ENCODE results near the gene GNA14.
A peak's percentile ranks its signal among the peaks of the same experiment; 100 is the strongest.
"Not testable (repeated sequence)": the region's sequence is repeated elsewhere in the genome, so short reads cannot be mapped to it uniquely, and the experiment has no call there.

Gene GNA14

GRCh38 chr9:77486463-77486862 is 161.7 kb downstream of the GNA14 start:
- no peak for DNase-seq

GRCh38 chr9:77475641-77476473 is 172.3 kb downstream of the GNA14 start:
- DNase-seq = peak; percentile 73

- DNase-seq = no peak
These were observed 173.2 kb downstream of the GNA14 start for GRCh38 chr9:77474936-77475335.

GRCh38 chr9:77472646-77473045 is 175.5 kb downstream of the GNA14 start:
- DNase-seq = no peak

GRCh38 chr9:77471572-77471971 is 176.6 kb downstream of the GNA14 start:
- DNase-seq = no peak

- peak; percentile 96 for DNase-seq
These were observed 178.4 kb downstream of the GNA14 start for GRCh38 chr9:77469515-77470231.

GRCh38 chr9:77464661-77465060 is 183.5 kb downstream of the GNA14 start:
- DNase-seq = peak; percentile 87

GRCh38 chr9:77463151-77463550 is 185.0 kb downstream of the GNA14 start:
- DNase-seq = no peak

GRCh38 chr9:77462066-77462465 is 186.1 kb downstream of the GNA14 start:
- DNase-seq = no peak

GRCh38 chr9:77460938-77461337 is 187.2 kb downstream of the GNA14 start:
- DNase-seq = no peak

GRCh38 chr9:77457916-77458592 is 190.1 kb downstream of the GNA14 start:
- DNase-seq = peak; percentile 75

- peak; percentile 89 for DNase-seq
These were observed 191.2 kb downstream of the GNA14 start for GRCh38 chr9:77456829-77457437.

GRCh38 chr9:77455312-77455927 is 192.7 kb downstream of the GNA14 start:
- no peak for DNase-seq

- peak; percentile 78 for DNase-seq
These were observed 193.5 kb downstream of the GNA14 start for GRCh38 chr9:77454663-77455062.

GRCh38 chr9:77453825-77454647 is 194.1 kb downstream of the GNA14 start:
- DNase-seq = no peak

GRCh38 chr9:77451507-77451906 is 196.6 kb downstream of the GNA14 start:
- no peak for DNase-seq

- DNase-seq = no peak
These were observed 198.0 kb downstream of the GNA14 start for GRCh38 chr9:77450085-77450475.

GRCh38 chr9:77449240-77450084 is 198.7 kb downstream of the GNA14 start:
- peak; percentile 82 for DNase-seq

- DNase-seq = no peak
These were observed 200.5 kb downstream of the GNA14 start for GRCh38 chr9:77447646-77448045.

- DNase-seq = no peak
These were observed 205.7 kb downstream of the GNA14 start for GRCh38 chr9:77442436-77442835.

- not testable (repeated sequence) for DNase-seq
These were observed 207.0 kb downstream of the GNA14 start for GRCh38 chr9:77441124-77441523.
